HepG2 (cell line): ENCODE measurements around the gene TADA2A.

Source experiments
- MXD1 ChIP-seq: sonication (generic); formaldehyde crosslinking; IDR thresholded peaks from 2 replicates; pipeline ENCODE4 v1.4.0; 2020; ENCODE audit warnings: mild to moderate bottlenecking, missing genetic modification reagents
- ZNF629 ChIP-seq: sonication (generic); formaldehyde crosslinking; conservative IDR thresholded peaks from 2 replicates; pipeline ENCODE4 v1.5.0; 2020; ENCODE audit warnings: missing genetic modification reagents

GRCh38 chr17:37478187-37478586 is 71.5 kb downstream of the TADA2A start:
- TF ChIP-seq ZNF629 (CRISPR knock-in tag) (no peak), MXD1 (CRISPR knock-in tag) (no peak)
